GM20000 (cell line): Measurements from ENCODE around the gene DCLK3.

Experiments
- DNase-seq: peaks from one replicate; pipeline ENCODE4 v3.0.0; 2012; ENCODE audit warnings: low spot score
- CTCF ChIP-seq: IDR thresholded peaks from 2 replicates; pipeline ENCODE4 v1.5.1; 2012; ENCODE audit warnings: mild to moderate bottlenecking, control low read depth; ENCODE audit errors: extremely low read depth, missing control alignments

DCLK3 gene

GRCh38 chr3:36800533-36801116 lies 36.3 kb upstream of the DCLK3 start:
- DNase-seq, result no peak
- TF ChIP-seq CTCF, result no peak

- DNase-seq, result no peak
- TF ChIP-seq CTCF, result no peak
Observed at GRCh38 chr3:36796881-36797280, 32.5 kb upstream of the DCLK3 start.

- no peak for TF ChIP-seq CTCF
- DNase-seq, result no peak
Observed at GRCh38 chr3:36796161-36796560, 31.8 kb upstream of the DCLK3 start.

- no peak for DNase-seq
- no peak for TF ChIP-seq CTCF
Observed at GRCh38 chr3:36795622-36796021, 31.3 kb upstream of the DCLK3 start.

- DNase-seq, result peak; percentile 35
- TF ChIP-seq CTCF, result peak; percentile 7
Observed at GRCh38 chr3:36792342-36792741, 28.0 kb upstream of the DCLK3 start.

- no peak for TF ChIP-seq CTCF
Observed at GRCh38 chr3:36790765-36791164, 26.4 kb upstream of the DCLK3 start.

GRCh38 chr3:36786921-36787890 lies 22.9 kb upstream of the DCLK3 start:
- TF ChIP-seq CTCF, result no peak
- DNase-seq, result no peak

More at GRCh38 chr3:36790765-36791164, 26.4 kb upstream of the DCLK3 start:
- no peak for DNase-seq
